ENCODE measurements around the gene VOPP1. TPM values are rescaled to one million over a fixed set of nuclear protein-coding genes. Genes with fewer than 3 reads are reported as not detected.
"Not testable (repeated sequence)": the region's sequence is repeated elsewhere in the genome, so short reads cannot be mapped to it uniquely, and the experiment has no call there.

Gene VOPP1
- total RNA-seq, 1 experiment from 2014 or later = 49.9 TPM

- in situ Hi-C loops (cut with HindIII; ENCODE audit: low pct_unique_long_range_greater_than_20kb, low sequenced_read_pairs) = no loop called here
- no peak for DNase-seq (ENCODE audit: low read depth, low spot score)
Measured at GRCh38 chr7:55521917-55522902, 50.1 kb downstream of the VOPP1 start.

- no peak for DNase-seq (ENCODE audit: low read depth, low spot score)
- in situ Hi-C loops (cut with HindIII; ENCODE audit: low pct_unique_long_range_greater_than_20kb, low sequenced_read_pairs) = no loop called here
Measured at GRCh38 chr7:55521512-55521911, 50.8 kb downstream of the VOPP1 start.

GRCh38 chr7:55520426-55521140, 51.7 kb downstream of the VOPP1 start:
- no peak for DNase-seq (ENCODE audit: low read depth, low spot score)
- in situ Hi-C loops (cut with HindIII; ENCODE audit: low pct_unique_long_range_greater_than_20kb, low sequenced_read_pairs) = no loop called here

- in situ Hi-C loops (cut with HindIII; ENCODE audit: low pct_unique_long_range_greater_than_20kb, low sequenced_read_pairs) = no loop called here
- no peak for DNase-seq (ENCODE audit: low read depth, low spot score)
Measured at GRCh38 chr7:55518836-55519235, 53.5 kb downstream of the VOPP1 start.

- DNase-seq (ENCODE audit: low read depth, low spot score) = no peak
Measured at GRCh38 chr7:55517936-55518689, 54.2 kb downstream of the VOPP1 start.

GRCh38 chr7:55517191-55517633, 55.1 kb downstream of the VOPP1 start:
- DNase-seq (ENCODE audit: low read depth, low spot score) = no peak
- in situ Hi-C loops (cut with HindIII; ENCODE audit: low pct_unique_long_range_greater_than_20kb, low sequenced_read_pairs) = no loop called here

More at GRCh38 chr7:55517936-55518689, 54.2 kb downstream of the VOPP1 start:
- in situ Hi-C loops (cut with HindIII; ENCODE audit: low pct_unique_long_range_greater_than_20kb, low sequenced_read_pairs) = no loop called here

- no peak for DNase-seq (ENCODE audit: low read depth, low spot score)
- in situ Hi-C loops (cut with HindIII; ENCODE audit: low pct_unique_long_range_greater_than_20kb, low sequenced_read_pairs) = no loop called here
Measured at GRCh38 chr7:55516409-55516808, 55.9 kb downstream of the VOPP1 start.

GRCh38 chr7:55515569-55516279, 56.6 kb downstream of the VOPP1 start:
- in situ Hi-C loops (cut with HindIII; ENCODE audit: low pct_unique_long_range_greater_than_20kb, low sequenced_read_pairs) = no loop called here
- DNase-seq (ENCODE audit: low read depth, low spot score) = no peak

GRCh38 chr7:55514546-55515265, 57.6 kb downstream of the VOPP1 start:
- DNase-seq (ENCODE audit: low read depth, low spot score) = no peak
- in situ Hi-C loops (cut with HindIII; ENCODE audit: low pct_unique_long_range_greater_than_20kb, low sequenced_read_pairs) = no loop called here

- DNase-seq (ENCODE audit: low read depth, low spot score) = no peak
- in situ Hi-C loops (cut with HindIII; ENCODE audit: low pct_unique_long_range_greater_than_20kb, low sequenced_read_pairs) = no loop called here
Measured at GRCh38 chr7:55513868-55514267, 58.4 kb downstream of the VOPP1 start.

GRCh38 chr7:55512635-55513191, 59.6 kb downstream of the VOPP1 start:
- in situ Hi-C loops (cut with HindIII; ENCODE audit: low pct_unique_long_range_greater_than_20kb, low sequenced_read_pairs) = no loop called here
- DNase-seq (ENCODE audit: low read depth, low spot score) = no peak

GRCh38 chr7:55510621-55511020, 61.7 kb downstream of the VOPP1 start:
- no peak for DNase-seq (ENCODE audit: low read depth, low spot score)
- in situ Hi-C loops (cut with HindIII; ENCODE audit: low pct_unique_long_range_greater_than_20kb, low sequenced_read_pairs) = no loop called here

GRCh38 chr7:55510206-55510605, 62.1 kb downstream of the VOPP1 start:
- in situ Hi-C loops (cut with HindIII; ENCODE audit: low pct_unique_long_range_greater_than_20kb, low sequenced_read_pairs); DNase-seq (ENCODE audit: low read depth, low spot score): not testable (repeated sequence)

- DNase-seq (ENCODE audit: low read depth, low spot score) = no peak
Measured at GRCh38 chr7:55509322-55509721, 63.0 kb downstream of the VOPP1 start.

GRCh38 chr7:55508221-55509011, 63.9 kb downstream of the VOPP1 start:
- no peak for DNase-seq (ENCODE audit: low read depth, low spot score)
- in situ Hi-C loops (cut with HindIII; ENCODE audit: low pct_unique_long_range_greater_than_20kb, low sequenced_read_pairs) = no loop called here

More at GRCh38 chr7:55509322-55509721, 63.0 kb downstream of the VOPP1 start:
- in situ Hi-C loops (cut with HindIII; ENCODE audit: low pct_unique_long_range_greater_than_20kb, low sequenced_read_pairs) = no loop called here

- no peak for DNase-seq (ENCODE audit: low read depth, low spot score)
- in situ Hi-C loops (cut with HindIII; ENCODE audit: low pct_unique_long_range_greater_than_20kb, low sequenced_read_pairs) = no loop called here
Measured at GRCh38 chr7:55507743-55508142, 64.6 kb downstream of the VOPP1 start.

Data from SK-MEL-5 (cell line).